Measurements from ENCODE around the gene WDR41. TPM values are rescaled to one million over a fixed set of nuclear protein-coding genes. Genes with fewer than 3 reads are reported as not detected.

Gene WDR41
- total and polyA plus RNA-seq, 9 of the 15 experiments (the other 6 are each of a cell fraction or from before 2014, with no cell fraction given), result 33.6 to 67.2 (median 55.5) TPM

GRCh38 chr5:77398458-77398857, 93.7 kb downstream of the WDR41 start:
- 3% methylated on average over 13 of the region's 13 CpGs for WGBS (ENCODE audit: insufficient coverage, low coverage, missing lambda C conversion rate)
- no peaks in the 10 kb centered on the region for H3K9me3 ChIP-seq (replicated peaks; ENCODE audit: control insufficient read depth, insufficient read depth, low read depth, low read length)
- H3K36me3 ChIP-seq (ENCODE audit: control insufficient read depth, insufficient read depth, low read length), result no peaks in the 10 kb centered on the region
- H3K4me2 ChIP-seq (ENCODE audit: insufficient read depth, low read length), result no peak overlapping the region
- FAIRE-seq (no peak), DNase-seq (ENCODE audit: extremely low read depth in 1 of 4, low spot score in 3 of 4) (no peak), ATAC-seq (no peak)
- in situ Hi-C loops (cut with MboI), result no loop called here
- H3K27me3 ChIP-seq (ENCODE audit: control insufficient read depth in 2 of 2, insufficient read depth in 2 of 2, low read length in 2 of 2), result peaks cover 14 to 24% of the 10 kb centered on the region in 2 experiments
- H3K9me1 ChIP-seq (ENCODE audit: control insufficient read depth, insufficient read depth, low read length), result no peaks in the 10 kb centered on the region
- H3K4me1 ChIP-seq (replicated peaks in 1 of 2; ENCODE audit: control insufficient read depth in 2 of 2, insufficient read depth in 2 of 2, low read length in 2 of 2), result no peaks in the 10 kb centered on the region
- no peak overlapping the region for H3K9ac ChIP-seq (ENCODE audit: insufficient read depth in 1 of 2, low read depth in 2 of 2, low read length in 2 of 2)
- ChIA-PET CTCF (ENCODE audit: low intra/inter-chr PET ratio) (no interaction called here), POLR2A (no interaction called here)
- no peaks in the 10 kb centered on the region for H3K79me2 ChIP-seq (ENCODE audit: control insufficient read depth, insufficient read depth, low read length)
- H2AFZ ChIP-seq (ENCODE audit: low read depth, low read length), result no peak overlapping the region
- intact Hi-C loops (cut with micrococcal nuclease), result no loop called here
- BruUV-seq (replicated peaks), result no TSS peak
- H3K4me3 ChIP-seq, result no peak overlapping the region
- TF ChIP-seq ZNF449 (CRISPR knock-in tag; IDR thresholded peaks at IDR 0.05) (no peak), RFX5 (IDR thresholded peaks at IDR 0.05; ENCODE audit: low read depth, low read length) (no peak), SMARCA4 (IDR thresholded peaks at IDR 0.05) (no peak), WHSC1 (IDR thresholded peaks at IDR 0.05; ENCODE audit: low read length) (no peak), RBM34 (IDR thresholded peaks at IDR 0.05; ENCODE audit: borderline replicate concordance, insufficient read depth, low read length) (no peak), MEF2D (tag; conservative IDR thresholded peaks at IDR 0.05; ENCODE audit: low read depth) (no peak), CREB1 (IDR thresholded peaks at IDR 0.05) (no peak), CREB1 (CRISPR knock-in tag; IDR thresholded peaks at IDR 0.05) (no peak), FOXK2 (conservative IDR thresholded peaks at IDR 0.05 in 1 of 2, IDR thresholded peaks at IDR 0.05 in 1 of 2; ENCODE audit: low read depth in 2 of 2) (no peak), NR1H2 (CRISPR knock-in tag; IDR thresholded peaks at IDR 0.05) (no peak), MAFF (IDR thresholded peaks at IDR 0.05; ENCODE audit: low read length) (no peak), TCF7 (IDR thresholded peaks at IDR 0.05; ENCODE audit: borderline replicate concordance) (no peak), ESRRA (IDR thresholded peaks at IDR 0.05; ENCODE audit: borderline replicate concordance, low read depth) (no peak), ARID3B (CRISPR knock-in tag; IDR thresholded peaks at IDR 0.05; ENCODE audit: borderline replicate concordance) (no peak), ZNF311 (CRISPR knock-in tag; IDR thresholded peaks at IDR 0.05) (no peak)
- TF ChIP-seq, protein P1, sequence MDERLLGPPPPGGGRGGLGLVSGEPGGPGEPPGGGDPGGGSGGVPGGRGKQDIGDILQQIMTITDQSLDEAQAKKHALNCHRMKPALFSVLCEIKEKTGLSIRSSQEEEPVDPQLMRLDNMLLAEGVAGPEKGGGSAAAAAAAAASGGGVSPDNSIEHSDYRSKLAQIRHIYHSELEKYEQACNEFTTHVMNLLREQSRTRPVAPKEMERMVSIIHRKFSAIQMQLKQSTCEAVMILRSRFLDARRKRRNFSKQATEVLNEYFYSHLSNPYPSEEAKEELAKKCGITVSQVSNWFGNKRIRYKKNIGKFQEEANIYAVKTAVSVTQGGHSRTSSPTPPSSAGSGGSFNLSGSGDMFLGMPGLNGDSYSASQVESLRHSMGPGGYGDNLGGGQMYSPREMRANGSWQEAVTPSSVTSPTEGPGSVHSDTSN (CRISPR knock-in tag; IDR thresholded peaks at IDR 0.05; ENCODE audit: low read depth), result no peak
- TF ChIP-seq, protein P1 (tag; conservative IDR thresholded peaks at IDR 0.05; ENCODE audit: low read depth), result no peak
- H4K20me1 ChIP-seq (replicated peaks; ENCODE audit: control insufficient read depth, insufficient read depth, low read length), result no peaks in the 10 kb centered on the region
- H3K27ac ChIP-seq (ENCODE audit: extremely low read depth, low read depth, low read length), result no peak overlapping the region

Data from K562 (cell line).